T-helper 1 cell treated with Interleukin-12 subunit alpha and Interleukin-12 subunit beta and Interleukin-4 antibody, amounts not matched to agents 30 ng/mL and 1 ng/mL, for 36 hours (primary cell): Measurements from ENCODE around the gene PVALEF. TPM values are rescaled to one million over a fixed set of nuclear protein-coding genes. Genes with fewer than 3 reads are reported as not detected.

Experiments used
- intact Hi-C: fragments of 100-400 bp; cut with micrococcal nuclease; formaldehyde crosslinking; loops from one replicate; pipeline ENCODE4 v1.15.1; 2024
- total RNA-seq: library from RNA; stranded (reverse); gene quantifications from 2 replicates; pipeline ENCODE4 v1.2.3, GENCODE V29; 2022

The PVALEF gene
- not detected in 2 replicates for total RNA-seq

GRCh38 chr17:81165246-81166032, at the start of gene PVALEF:
PVALEF (plus strand) TSS chr17:81165507; CDS start chr17:81181227, 15,720 bp downstream.
- intact Hi-C loops, result no loop called here

- intact Hi-C loops, result no loop called here
Measured at GRCh38 chr17:81115749-81116464, 49.4 kb upstream of the PVALEF start.

GRCh38 chr17:81116704-81117103, 48.6 kb upstream of the PVALEF start:
- intact Hi-C loops, result no loop called here

- intact Hi-C loops, result no loop called here
Measured at GRCh38 chr17:81117672-81118198, 47.6 kb upstream of the PVALEF start.

- intact Hi-C loops, result loop anchor here (1.0 kb wide), 2 partner anchors 83 to 105 kb away; partner anchors contain the start of gene BAIAP2
Measured at GRCh38 chr17:81118308-81119221, 46.7 kb upstream of the PVALEF start.

GRCh38 chr17:81119223-81120148, 45.8 kb upstream of the PVALEF start:
- intact Hi-C loops, result loop anchor here (1.0 kb wide), 2 partner anchors 84 to 104 kb away; partner anchors contain the start of gene BAIAP2

GRCh38 chr17:81120149-81120484, 45.2 kb upstream of the PVALEF start:
- intact Hi-C loops, result no loop called here

- intact Hi-C loops, result no loop called here
Measured at GRCh38 chr17:81120695-81121621, 44.3 kb upstream of the PVALEF start.

GRCh38 chr17:81121841-81122733, 43.2 kb upstream of the PVALEF start:
- intact Hi-C loops, result no loop called here

GRCh38 chr17:81123052-81124048, 42.0 kb upstream of the PVALEF start:
- intact Hi-C loops, result no loop called here

- intact Hi-C loops, result no loop called here
Measured at GRCh38 chr17:81124377-81124776, 40.9 kb upstream of the PVALEF start.

- intact Hi-C loops, result no loop called here
Measured at GRCh38 chr17:81125573-81126081, 39.7 kb upstream of the PVALEF start.

GRCh38 chr17:81126281-81127132, 38.8 kb upstream of the PVALEF start:
- intact Hi-C loops, result no loop called here

- intact Hi-C loops, result no loop called here
Measured at GRCh38 chr17:81127133-81127455, 38.2 kb upstream of the PVALEF start.

GRCh38 chr17:81127526-81128177, 37.7 kb upstream of the PVALEF start:
- intact Hi-C loops, result no loop called here
